Stomach (tissue), 4 donors: ENCODE results near the gene GPR4.

Source experiments
- EP300 ChIP-seq: sonication (generic); formaldehyde crosslinking; IDR thresholded peaks from one replicate; pipeline ENCODE4 v1.6.1; 2017; ENCODE audit warnings: antibody characterized with exemption
- POLR2A ChIP-seq, 4 donors: fragments of 450-650 bp; IDR thresholded peaks; one replicate each; pipeline ENCODE4 v1.6.1; 2016; ENCODE audit warnings: antibody characterized with exemption in 4 of 4, control low read depth in 2 of 4, mild to moderate bottlenecking in 1 of 4, moderate library complexity in 1 of 4
- TF ChIP-seq, protein P1 (sequence below), 7 experiments: fragments of 450-650 bp in 4 of 7; fragments of 200-600 bp in 3 of 7; sonication (generic) in 3 of 7; IDR thresholded peaks; one replicate each; pipeline ENCODE4 v1.5.1; 2016 to 2019; ENCODE audit warnings: antibody characterized with exemption in 7 of 7, control low read depth in 2 of 7, mild to moderate bottlenecking in 1 of 7

DNA sequence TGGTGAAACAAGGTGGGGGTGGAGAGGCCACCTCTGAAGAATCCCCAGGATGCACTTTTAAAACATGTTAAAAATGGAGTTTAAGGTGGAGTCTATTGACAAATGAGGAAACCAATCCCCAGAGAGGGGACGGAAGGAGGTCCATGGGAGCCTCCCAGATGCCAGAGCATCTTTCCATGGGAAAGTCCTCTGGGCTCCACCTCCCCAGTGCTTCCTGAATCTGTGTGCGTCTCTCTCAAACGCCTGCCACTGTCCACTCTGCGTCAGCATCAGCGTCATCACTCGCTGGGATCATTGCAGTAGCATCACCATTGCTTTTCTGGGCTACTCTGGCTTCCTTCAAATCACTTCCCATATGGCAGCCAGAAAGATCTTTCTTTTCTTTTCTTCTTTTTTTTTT is 6.2 kb downstream of the GPR4 start:
- TF ChIP-seq, protein P1, sequence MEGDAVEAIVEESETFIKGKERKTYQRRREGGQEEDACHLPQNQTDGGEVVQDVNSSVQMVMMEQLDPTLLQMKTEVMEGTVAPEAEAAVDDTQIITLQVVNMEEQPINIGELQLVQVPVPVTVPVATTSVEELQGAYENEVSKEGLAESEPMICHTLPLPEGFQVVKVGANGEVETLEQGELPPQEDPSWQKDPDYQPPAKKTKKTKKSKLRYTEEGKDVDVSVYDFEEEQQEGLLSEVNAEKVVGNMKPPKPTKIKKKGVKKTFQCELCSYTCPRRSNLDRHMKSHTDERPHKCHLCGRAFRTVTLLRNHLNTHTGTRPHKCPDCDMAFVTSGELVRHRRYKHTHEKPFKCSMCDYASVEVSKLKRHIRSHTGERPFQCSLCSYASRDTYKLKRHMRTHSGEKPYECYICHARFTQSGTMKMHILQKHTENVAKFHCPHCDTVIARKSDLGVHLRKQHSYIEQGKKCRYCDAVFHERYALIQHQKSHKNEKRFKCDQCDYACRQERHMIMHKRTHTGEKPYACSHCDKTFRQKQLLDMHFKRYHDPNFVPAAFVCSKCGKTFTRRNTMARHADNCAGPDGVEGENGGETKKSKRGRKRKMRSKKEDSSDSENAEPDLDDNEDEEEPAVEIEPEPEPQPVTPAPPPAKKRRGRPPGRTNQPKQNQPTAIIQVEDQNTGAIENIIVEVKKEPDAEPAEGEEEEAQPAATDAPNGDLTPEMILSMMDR (IDR thresholded peaks at IDR 0.05): no peak
- TF ChIP-seq EP300 (no peak), POLR2A (IDR thresholded peaks at IDR 0.05) (no peak)
